Adipose tissue (tissue), 3 donors: ENCODE data around the gene SLC49A4. TPM values are rescaled to one million over a fixed set of nuclear protein-coding genes. Genes with fewer than 3 reads are reported as not detected.

Source experiments
- H3K27ac ChIP-seq: one replicate; pipeline ENCODE4 v1.5.1; 2013; ENCODE audit warnings: low read depth, low read length
- WGBS, 3 donors: extraction: QIAGEN DNeasy Blood & Tissue Kit; methylation state at CpG; one replicate each; pipeline ENCODE4 v1.1.7; 2013; 5-methylcytosine and 5-hydroxymethylcytosine counted together
- polyA plus RNA-seq, 3 donors: library from polyadenylated mRNA; stranded (reverse); fragments of 200-250 nt; gene quantifications; one replicate each; pipeline ENCODE4 v1.2.3, GENCODE V29; 2013
- donor health status: healthy with polysubstance abuse.
- donor health status: Bipolar disorder and iron deficiency.
- donor health status: healthy.

Gene SLC49A4
- polyA plus RNA-seq, 3 donors = 3.8 to 10.5 (median 7.3) TPM

GRCh38 chr3:122886946-122887345, 92.1 kb downstream of the SLC49A4 start:
- H3K27ac ChIP-seq = no peak overlapping the region
- 81 to 91% (median 83%) methylated on average over 4 of the region's 4 CpGs for WGBS, 3 donors

DNA sequence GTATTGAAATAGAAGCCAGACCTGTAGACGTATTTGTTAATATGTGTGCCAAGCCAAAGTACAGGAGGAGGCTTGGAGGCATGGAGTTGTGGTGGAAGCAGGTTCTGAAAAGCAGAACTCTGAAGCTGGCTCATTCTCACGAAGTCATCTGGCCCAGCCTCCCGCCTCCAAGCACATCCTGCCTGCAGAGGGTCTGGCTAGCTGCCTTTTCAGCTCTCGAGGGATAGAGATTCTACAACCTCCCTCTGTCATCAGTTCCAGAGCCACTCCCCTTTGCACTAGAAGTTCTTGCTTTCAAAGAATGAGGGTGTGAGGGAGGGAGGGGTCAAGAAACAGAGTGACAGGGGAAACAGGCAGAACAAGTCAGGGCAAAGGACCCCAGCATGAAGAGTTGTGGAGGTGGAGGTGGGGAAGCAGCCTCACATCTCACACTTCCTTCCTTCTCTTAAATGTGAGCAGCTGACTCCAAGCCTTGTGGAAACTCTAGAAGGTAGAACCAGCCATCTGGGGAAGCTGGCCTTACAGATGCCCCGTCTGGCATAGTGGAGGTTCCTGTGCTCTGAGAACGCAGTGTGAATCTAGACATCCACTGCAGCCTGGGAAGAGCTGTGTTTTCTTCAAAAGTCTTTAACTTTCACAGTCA, 95.3 kb downstream of the SLC49A4 start:
- H3K27ac ChIP-seq = no peak overlapping the region
- WGBS, 3 donors = 13 to 61% (median 14%) methylated on average over 6 of the region's 6 CpGs

- 84 to 90% (median 87%) methylated on average over 4 of the region's 4 CpGs for WGBS, 3 donors
These were observed 95.9 kb downstream of the SLC49A4 start for GRCh38 chr3:122890720-122891220.

DNA sequence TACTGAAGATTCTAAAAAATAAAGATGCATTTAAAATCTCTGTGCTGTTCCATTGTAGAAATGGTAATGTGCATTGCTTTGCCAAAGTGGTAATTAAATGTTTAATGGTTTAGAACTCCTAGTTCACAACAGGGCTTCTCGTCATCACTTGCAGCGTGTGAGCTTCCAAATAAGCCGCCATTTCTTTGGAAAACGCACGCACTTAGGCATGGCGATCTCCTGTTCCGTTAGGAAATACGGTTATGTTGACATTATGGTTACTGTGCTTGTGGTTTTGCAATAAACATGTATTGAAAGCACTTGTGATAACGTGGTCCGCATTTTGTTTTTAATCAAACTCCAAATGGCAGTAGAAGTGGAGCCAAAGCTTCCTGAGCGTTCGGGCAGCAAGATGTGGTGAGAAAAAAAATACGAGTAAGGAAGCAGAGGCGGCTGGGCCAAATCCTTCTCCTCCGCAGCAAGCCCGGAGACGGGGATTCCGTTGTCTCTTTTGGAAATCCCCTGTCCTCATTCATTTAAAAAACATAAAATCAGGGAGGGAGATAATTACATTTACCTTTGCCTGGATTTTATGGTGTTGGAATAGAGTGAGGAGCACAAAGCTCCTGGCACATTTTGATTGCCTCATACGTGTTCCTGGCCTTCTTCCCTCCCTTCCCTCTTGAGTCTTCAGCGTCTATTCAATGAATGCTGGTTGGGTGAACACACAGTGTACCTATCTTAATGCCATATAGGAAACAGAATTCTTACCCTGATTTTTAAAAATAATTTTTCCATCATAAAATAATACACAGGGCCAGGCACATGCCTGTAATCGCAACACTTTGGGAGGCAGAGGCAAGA, 97.5 kb downstream of the SLC49A4 start:
- 90 to 95% (median 92%) methylated on average over 21 of the region's 21 CpGs for WGBS, 3 donors
- H3K27ac ChIP-seq = no peak overlapping the region

More at GRCh38 chr3:122890720-122891220, 95.9 kb downstream of the SLC49A4 start:
- no peak overlapping the region for H3K27ac ChIP-seq

DNA sequence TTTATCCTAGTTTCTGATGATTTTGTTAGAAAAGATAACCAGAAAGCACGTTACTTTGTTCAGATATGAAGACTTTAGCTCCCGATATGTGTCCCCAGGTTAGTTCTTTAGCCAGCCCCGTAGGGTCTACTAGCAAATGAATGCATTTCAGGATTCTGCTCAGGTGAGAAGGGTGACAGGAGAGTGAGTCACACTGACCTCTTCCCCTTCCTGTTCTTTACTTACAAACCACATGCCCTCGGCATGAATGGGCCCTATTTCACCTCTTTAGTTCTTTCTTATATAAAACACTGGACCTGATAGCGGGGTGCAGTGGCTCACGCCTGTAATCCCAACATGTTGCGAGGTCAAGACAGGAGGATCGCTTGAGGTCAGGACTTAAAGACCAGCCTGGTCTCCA, 98.4 kb downstream of the SLC49A4 start:
- H3K27ac ChIP-seq = no peak overlapping the region
- WGBS, 3 donors = 81 to 88% (median 83%) methylated on average over 8 of the region's 8 CpGs

GRCh38 chr3:122893754-122894668, 99.1 kb downstream of the SLC49A4 start:
- no peak overlapping the region for H3K27ac ChIP-seq
- 58 to 82% (median 82%) methylated on average over 17 of the region's 17 CpGs for WGBS, 3 donors

GRCh38 chr3:122898298-122898697, 103.4 kb downstream of the SLC49A4 start:
- no peak overlapping the region for H3K27ac ChIP-seq
- WGBS, 3 donors = 44 to 70% (median 59%) methylated on average over 4 of the region's 4 CpGs

DNA sequence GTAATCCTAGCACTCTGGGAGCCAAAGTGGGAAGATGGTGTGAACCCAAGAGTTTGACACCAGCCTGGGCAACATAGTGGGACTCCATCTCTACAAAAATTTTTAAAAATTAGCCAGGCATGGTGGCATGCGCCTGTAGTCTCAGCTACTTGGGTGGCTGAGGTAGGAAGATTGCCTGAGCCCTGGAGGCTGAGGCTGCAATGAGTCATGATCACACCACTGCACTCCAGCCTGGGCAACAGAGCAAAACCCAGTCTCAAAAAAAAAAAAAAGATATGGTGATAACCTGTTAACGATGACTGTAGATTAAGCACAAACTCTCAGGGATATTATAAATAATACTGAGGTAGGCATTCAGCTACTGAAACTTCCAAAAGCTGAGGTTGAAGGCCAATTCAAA, 107.5 kb downstream of the SLC49A4 start:
- H3K27ac ChIP-seq = no peak overlapping the region
- WGBS, 3 donors = 81 to 91% (median 85%) methylated on average over 2 of the region's 2 CpGs

DNA sequence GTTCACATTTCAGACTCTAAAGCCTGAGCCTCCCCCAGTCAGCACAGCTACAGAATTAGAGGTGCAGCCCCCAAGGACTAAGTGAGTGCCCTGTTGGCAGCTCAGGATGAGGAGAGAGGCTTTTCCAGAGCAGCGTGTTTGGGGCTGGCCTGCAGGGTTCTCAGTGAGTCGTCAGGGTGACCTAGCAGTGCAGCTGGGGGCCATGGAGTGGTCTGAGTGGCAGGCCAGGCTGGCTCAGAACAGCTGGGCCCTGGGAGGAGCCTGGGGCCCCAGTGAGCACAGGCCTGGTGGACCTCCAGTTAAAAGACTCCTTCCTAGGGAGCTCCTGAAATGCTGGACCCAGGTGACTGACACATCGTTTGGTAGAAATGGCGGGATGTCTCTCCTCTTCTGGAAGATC, 108.3 kb downstream of the SLC49A4 start:
- H3K27ac ChIP-seq = no peak overlapping the region
- WGBS, 3 donors = 67 to 83% (median 82%) methylated on average over 4 of the region's 4 CpGs

DNA sequence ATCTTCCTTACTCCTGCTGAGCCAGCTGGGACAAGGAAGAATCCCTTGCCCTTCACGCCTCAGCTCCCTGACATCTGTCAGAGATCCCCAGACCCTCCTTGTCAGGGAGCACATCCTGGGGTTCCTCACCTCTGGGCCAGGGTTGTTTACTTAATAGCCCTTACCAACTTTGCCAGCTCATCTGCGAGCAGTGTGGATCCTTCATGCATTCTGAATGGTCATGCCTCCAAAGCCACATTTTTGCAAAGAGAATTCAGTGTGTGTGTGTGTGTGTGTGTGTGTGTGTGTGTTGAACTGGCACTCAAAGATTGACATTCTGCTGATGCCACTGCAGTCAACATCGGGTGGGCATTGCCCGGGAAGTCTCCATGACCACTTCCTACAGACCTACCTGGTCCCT, 112.6 kb downstream of the SLC49A4 start:
- WGBS, 3 donors = 90 to 95% (median 94%) methylated on average over 4 of the region's 4 CpGs
- H3K27ac ChIP-seq = no peak overlapping the region

DNA sequence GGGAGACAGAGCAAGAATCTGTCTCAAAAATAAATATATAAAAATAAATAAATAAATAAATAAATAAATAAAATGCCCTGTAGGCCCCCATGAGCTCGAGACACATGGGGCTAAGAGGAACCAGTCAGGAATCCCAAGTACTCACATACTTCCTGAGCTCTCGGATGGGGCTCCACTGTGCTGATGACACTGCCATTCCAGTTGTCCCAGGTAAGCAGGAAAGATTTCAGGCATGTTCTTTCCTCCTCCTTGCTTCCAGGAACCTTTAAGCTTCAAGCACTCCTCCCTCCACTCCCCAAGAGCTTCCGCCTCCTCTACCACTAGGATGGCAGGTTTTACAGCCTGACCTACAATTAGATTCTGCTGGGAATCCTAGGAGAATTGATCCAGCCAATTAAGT, 113.4 kb downstream of the SLC49A4 start:
- no peak overlapping the region for H3K27ac ChIP-seq
- WGBS, 3 donors = 84 to 92% (median 90%) methylated on average over 3 of the region's 3 CpGs

- 92 to 96% (median 95%) methylated on average over 16 of the region's 16 CpGs for WGBS, 3 donors
- no peak overlapping the region for H3K27ac ChIP-seq
These were observed 117.0 kb downstream of the SLC49A4 start for GRCh38 chr3:122911901-122912300.

- H3K27ac ChIP-seq = no peak overlapping the region
- WGBS, 3 donors = 40 to 48% (median 46%) methylated on average over 68 to 76 of the region's 76 CpGs
These were observed 118.1 kb downstream of the SLC49A4 start for GRCh38 chr3:122912772-122913538.

- H3K27ac ChIP-seq = no peak overlapping the region
- 74 to 77% (median 77%) methylated on average over 32 to 33 of the region's 33 CpGs for WGBS, 3 donors
These were observed 118.8 kb downstream of the SLC49A4 start for GRCh38 chr3:122913539-122914100.

- no peak overlapping the region for H3K27ac ChIP-seq
- WGBS, 3 donors = 82 to 88% (median 88%) methylated on average over 17 of the region's 17 CpGs
These were observed 120.6 kb downstream of the SLC49A4 start for GRCh38 chr3:122915300-122916055.

GRCh38 chr3:122916084-122916483, 121.2 kb downstream of the SLC49A4 start:
- WGBS, 3 donors = 64 to 76% (median 68%) methylated on average over 4 of the region's 4 CpGs
- no peak overlapping the region for H3K27ac ChIP-seq

- 77 to 90% (median 82%) methylated on average over 6 of the region's 6 CpGs for WGBS, 3 donors
- H3K27ac ChIP-seq = no peak overlapping the region
These were observed 121.7 kb downstream of the SLC49A4 start for GRCh38 chr3:122916580-122916979.
